HG03457 (cell line): Measurements from ENCODE around the gene CLECL1.
A peak's percentile ranks its signal among the peaks of the same experiment; 100 is the strongest.

Experiments used
- ATAC-seq: cut with Tn5 transposase; IDR thresholded peaks from one replicate; pipeline ENCODE4 v1.9.1; 2021; ENCODE audit warnings: moderate number of reproducible peaks; ENCODE audit not compliant: unreplicated experiment

Gene CLECL1

DNA sequence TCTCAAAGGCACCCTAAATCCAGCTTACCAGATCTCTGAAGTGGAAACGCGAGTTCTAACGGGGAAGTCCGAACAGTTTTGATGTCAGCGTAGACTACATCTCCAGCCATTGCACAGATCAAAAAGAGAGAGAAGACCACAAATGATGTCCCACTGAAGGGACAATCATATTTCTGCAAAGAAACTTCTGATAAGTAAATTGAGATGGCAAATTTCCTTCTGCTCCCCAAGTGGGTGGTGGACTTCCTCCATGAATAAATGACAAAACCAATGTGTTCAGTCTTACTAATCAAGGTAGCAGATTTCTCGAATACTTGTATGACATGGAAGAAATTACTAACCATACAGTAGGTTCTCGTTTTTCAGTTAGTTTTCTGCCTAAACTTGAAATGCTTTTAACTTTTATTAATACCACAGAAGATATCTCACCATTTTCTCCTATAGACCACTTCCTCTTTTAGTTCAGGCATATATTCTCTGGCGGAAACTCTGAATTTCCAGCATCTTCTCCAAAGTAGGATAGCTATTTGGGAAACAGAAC lies at the start of gene CLECL1:
Gene CLECL1 (minus strand): TSS at position 177 of the 541 bp plus-strand sequence.
- ATAC-seq, result no peak

DNA sequence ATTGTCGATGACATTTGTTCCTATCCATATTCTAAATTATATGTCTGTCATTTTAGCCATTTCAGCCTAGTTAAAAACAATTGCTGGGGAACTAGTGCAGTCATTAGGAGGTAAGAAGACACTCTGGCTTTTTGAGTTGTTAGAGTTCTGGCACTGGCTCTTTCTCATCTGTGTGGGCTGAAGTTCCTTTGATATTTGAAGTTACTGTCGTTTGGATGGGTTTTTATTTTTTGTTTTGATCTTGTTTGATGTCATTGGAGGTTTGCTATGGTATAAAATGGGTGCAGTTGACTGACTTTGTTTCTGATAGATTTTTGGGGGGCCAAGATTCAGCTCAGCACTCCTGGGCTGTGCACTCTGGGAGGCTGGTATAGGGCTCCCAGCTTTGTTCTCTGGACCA lies 48.5 kb upstream of the CLECL1 start:
- ATAC-seq, result no peak

DNA sequence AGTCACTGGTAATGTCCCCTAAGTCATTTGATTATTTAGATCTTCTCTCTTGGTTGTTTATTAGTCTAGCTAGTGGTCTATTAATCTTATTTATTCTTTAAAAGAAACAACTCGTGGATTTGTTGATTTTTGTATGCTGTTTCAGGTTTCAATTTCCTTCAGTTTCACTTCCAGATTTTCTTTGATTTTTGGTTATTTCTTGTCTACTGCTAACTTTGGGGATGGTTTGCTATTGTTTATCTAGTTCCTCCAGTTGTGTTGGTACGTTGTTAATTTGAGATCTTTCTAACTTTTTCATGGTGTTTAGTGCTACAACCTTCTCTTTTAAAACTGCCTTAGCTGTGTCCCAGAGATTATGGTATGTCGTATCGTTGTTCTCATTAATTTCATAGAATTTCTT lies 46.3 kb upstream of the CLECL1 start:
- ATAC-seq, result no peak

DNA sequence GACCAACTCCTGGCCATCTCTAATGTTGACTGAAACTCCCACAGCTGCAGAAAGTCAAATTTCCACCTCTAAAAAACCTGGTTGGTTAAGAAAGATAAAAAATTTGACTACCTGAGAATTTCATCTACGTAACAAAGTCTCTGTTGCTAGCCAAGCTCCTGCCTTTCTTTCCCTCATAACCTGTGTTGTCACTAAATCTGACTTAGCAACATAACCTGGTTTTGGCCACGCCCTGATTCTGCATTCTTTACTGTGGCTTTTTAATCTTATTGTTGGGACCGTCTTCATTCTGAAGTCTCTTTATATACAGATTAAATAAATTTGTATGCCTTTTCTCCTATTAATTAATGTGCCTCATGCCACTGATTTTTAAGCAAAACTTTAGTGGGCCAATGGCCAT lies 43.9 kb upstream of the CLECL1 start:
- ATAC-seq, result no peak

DNA sequence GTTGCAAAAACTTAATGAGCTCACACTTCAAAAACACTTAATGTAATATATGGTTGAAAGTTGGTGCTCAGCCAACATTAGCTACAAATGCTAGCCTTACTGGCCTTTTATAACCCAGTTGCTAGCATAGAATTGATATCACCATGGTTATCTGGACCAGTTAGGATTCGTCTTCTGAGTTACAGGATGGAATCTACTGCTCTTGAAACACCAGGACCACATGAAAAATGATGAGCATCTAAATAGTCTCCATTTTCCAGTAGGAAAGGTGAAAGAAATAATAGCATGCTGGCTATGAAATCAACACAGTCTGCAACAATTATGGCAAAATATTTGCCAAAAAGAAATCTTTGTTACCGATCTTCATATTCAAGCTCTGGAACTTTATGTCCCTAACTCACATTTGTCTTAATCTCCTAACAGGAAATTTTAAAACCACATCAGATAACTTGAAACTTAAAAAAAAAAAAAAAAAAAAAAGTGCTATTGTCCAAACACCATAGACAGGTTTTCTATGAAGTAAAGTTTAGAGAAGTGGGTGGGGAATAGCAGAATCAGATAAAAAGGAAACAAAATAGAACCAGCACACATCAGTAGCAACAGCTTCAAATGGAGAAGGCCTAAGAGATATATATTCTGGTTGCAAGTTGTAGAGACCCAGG lies 40.5 kb upstream of the CLECL1 start:
- ATAC-seq, result no peak

DNA sequence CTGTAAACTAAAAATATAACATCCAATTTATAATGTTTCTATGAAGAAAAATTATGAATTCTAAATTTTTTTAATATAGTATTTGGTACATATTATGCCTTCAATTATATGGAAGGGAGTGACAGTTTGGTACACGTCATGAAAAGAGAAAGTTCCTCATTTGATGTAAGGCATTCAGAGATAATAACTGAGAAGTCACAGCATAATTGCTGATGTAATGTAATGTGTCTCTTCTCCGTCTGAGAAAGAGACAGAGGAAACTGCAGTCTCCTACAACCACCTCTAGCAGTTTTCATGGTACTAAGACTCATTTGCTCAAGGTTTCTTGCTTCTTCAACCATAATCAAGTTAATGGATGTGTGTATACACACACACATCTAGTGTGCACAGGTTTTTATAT lies 30.1 kb upstream of the CLECL1 start:
- no peak for ATAC-seq

DNA sequence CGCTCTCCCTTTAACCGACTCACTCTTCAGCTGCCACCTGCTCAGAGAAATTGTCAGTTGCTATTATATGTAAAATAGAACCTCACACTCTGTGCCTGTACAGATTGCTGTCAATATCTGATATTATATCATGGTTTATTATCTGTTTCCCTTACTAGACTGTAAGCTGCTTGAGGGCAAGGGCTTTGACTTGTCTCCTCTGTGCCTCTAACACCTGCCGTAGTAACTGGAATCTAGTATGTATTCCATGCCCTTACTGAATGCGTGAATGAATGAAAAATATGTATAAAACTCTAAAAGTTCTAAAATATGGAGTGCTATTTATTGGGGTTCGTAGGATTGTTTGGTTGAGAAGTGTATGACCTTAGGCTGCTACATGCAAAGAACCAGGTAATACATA lies 29.5 kb upstream of the CLECL1 start:
- ATAC-seq, result no peak

DNA sequence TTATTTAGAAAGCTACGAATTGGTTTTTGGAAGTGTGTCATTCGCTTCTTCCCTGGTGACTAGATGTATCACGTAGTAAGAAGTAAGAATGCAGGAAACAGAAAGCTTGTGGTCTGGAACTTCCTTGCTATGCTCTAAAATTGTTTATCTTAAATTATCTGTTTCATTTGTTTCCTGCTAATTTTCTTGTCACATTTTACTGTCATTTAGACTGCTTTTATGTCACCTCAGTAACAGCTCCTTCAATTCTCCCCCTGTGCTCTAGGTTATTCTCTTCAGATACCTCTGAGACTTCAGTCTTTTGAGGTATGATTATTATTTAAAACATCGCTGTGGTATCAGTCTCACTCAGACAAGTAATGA lies 28.5 kb upstream of the CLECL1 start:
- ATAC-seq, result no peak

DNA sequence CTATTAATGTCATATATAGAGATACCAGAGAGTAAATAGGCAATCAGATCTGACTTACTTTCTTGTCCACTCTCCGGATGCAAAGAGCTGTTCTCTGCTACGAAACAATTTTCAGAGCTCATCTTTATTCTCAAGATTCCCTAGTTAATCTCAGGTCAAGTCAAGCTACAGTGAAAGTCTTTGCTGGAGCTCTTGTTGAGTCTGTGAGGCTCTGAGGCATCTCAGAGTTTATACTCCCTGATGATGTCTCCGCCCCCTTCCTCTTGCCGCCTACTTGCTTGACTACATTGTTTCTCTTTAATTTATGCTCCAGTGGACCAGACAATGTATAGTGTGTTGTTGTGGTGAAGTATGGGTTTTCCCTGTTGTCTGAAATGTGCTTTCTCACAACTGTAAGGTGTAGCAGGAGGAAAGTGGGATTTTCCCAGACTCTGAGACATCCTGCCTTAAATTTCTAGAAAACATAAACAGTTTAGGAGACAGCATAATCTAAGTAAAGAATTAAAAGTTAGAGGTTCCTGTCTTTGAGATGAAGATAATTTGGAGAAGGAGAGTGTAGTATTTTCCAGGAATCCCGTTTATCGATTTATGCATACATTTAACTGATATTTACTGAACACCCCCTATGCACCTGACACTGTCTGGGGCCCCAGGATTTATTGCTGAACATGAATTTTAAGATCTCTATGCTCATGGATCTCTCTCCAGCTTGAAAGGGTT lies 28.0 kb upstream of the CLECL1 start, which contains the start of gene CD69:
Gene CD69 (minus strand): TSS at position 203 of the 720 bp plus-strand sequence. CDS start 81 bp downstream, at position 122.
- peak; percentile 35 for ATAC-seq

DNA sequence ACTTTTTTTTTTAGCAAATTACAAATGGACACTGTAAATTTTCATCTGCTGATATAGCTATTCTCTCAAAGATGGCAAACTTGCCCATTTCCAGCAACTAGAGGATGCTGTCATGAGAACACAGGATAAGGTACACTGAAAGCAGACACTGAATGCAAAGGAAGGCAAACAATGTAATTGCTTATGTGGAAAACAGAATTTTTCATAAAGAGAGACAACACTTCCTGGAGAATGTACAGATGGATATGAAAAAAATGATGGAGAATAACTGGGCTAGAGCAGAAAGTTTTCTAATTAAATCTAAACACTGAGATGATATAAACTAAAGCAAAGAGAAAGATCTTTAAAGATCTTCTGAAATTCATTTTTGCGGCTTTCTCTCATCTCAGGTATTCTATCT lies 27.2 kb upstream of the CLECL1 start:
- no peak for ATAC-seq

DNA sequence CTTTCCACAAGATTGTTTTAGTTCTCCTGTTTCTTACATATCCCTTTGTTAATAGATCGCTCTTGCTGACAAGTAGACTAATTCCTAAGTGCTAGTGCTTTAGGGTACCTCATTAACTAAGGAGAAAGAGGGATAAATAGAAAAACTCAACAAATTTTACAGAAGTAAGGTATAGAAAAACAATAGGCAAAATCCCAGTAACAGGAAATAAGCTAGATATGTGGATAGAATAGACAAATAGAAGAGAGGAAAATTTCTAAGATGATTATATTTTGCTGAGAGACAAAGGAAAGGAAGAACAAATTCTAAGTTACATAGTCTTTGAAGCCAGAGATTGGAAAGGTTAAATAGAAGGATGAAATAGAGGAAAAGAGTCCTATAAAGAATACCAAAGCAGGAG lies 26.8 kb upstream of the CLECL1 start:
- ATAC-seq, result no peak

DNA sequence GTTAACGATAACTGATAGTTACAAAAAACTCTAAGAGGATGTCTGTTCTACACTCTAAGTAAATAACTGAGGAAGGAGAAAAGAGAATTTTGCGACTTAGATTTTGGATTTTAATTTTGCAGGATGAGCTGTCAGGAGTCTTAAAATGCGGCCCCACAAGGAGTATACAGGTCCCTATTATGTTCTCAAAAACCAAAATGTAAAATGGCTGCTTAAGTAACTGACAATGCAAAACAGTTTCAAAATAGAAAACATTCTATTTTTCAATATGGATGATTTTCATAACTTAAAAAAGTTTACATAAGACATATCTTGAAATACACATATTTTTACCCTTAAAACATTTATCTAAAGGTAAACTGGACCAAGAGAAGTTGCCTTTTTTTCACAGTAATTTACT lies 25.2 kb upstream of the CLECL1 start:
- ATAC-seq, result no peak

DNA sequence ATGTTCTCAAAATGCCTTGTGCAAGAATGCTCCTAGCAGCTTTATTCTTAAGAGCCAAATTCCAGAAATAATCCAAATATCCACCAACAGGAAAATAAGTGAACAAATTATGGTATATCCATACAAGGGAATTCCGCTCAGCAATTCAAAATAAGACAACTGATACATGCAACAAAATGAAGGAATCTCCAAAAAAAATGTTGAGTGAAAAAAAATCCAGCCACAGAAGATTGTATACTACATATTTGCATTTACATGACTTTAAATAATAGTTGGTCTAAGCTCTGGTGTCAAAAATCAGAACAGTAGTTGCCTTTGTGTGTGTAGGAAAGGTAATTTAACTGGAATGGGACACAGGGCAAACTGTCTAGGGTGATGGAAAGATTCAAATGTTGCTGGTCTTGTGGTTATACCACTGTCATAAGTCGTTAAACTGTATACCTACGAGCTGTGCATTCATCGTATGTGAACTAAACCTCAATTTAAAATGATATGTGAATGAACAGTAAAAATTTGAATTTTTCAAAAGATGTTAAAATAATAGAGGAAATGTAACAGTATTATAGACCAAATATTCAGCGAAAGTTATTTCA lies 24.6 kb upstream of the CLECL1 start:
- ATAC-seq, result no peak

DNA sequence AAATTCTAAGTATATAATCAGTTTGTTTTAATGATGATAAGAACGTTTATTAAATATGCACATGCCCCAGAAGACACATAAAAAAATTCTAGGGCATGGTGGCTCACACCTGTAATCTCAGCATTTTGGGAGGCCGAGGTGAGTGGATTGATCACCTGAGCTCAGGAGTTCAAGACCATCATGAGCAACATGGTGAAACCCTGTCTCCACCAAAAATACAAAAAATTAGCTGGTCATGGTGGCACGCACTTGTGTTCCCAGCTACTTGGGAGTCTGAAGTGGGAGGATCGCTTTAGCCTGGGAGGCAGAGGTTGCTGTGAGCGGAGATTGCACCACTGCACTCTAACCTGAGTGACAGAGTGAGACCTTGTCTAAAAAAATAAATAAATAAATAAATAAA lies 23.8 kb upstream of the CLECL1 start:
- no peak for ATAC-seq

DNA sequence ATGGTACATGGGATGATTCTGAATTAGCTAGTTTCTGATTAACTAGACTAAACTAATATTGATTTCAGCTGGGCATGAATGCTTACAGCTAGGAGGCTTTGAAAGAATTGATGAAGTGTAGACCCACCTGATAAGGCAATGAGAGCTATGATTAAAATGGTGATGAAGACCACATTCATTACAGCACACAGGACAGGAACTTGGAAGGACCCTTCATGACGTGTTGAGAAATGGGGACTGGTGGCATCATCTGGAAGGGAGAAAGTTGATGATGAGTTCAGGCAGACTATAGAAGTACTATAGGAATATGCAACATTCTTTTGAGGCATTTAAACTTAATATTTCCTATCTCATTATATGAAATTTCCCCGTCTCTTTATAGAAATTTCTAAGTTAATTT lies 23.3 kb upstream of the CLECL1 start:
- ATAC-seq, result no peak

DNA sequence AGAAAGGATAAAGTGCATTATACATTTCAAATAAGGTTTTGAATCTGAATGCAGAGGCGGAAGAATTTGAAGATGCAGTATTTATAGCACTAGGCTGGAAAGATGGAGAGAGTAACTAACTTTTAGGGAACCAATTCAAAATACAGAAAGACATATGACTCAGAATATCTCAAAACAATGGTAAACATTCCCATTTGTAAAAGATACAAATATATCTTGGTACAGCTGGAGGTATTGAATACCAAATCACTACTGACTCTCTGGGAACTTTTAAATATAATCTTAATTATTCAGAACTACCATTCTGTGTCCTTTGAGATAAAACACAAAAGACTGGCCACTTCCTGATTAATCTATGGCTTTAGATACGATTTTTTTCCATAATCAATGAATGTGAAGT lies 22.7 kb upstream of the CLECL1 start:
- ATAC-seq, result no peak

DNA sequence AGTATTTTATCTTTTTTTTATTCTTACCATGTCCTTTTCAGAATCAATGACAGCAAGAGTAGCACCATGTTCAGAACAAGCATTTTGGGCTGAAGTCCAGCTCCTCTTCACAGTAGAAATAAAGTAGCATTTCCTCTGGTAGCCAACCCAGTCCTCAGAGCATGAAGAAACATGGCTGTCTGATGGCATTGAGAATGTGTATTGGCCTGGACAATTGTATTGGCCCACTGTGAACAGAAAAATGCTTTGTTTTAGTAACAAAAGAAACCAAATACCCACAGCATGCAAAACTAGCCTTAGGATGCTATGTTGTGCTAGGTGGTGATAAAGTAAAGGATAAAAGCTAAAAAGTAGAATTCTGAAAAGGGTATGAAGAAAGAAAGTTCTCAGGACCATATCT lies 22.1 kb upstream of the CLECL1 start:
- ATAC-seq, result no peak

DNA sequence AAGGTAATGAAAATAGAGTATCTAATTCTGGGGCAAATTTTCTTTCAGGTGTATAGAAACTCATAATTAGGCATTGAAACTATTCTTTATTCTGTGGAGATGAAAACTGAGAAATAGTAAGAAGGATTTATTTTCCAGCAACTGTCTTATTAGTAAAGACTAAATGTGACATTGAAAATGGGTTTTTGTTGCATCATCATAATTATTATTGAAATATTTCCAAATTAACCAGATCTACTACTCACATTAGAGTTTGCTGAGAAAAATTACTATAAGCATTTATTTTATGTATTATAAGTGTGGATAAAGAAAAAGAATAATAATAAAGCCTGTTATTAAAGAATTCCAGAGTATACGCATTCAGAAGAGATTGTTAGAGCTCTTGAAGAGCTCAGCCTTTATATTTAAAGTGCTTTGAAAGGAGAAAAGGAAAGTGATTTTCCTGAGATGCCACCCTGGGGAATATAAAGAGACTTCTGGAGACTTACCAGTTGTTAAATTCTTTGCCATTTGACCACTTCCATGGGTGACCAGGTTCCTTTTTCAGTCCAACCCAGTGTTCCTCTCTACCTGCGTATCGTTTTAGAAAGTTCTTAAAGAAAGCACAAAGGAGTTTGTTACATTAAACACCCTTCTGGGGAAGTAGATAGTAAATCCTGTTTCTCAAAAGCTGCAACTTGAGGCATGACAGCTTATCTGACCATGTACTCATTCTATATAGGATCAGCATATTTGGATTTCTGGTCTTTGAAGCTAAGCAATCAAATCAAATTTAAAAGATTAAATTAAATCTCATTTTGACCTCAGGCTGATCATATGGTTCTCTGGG lies 21.4 kb upstream of the CLECL1 start:
- no peak for ATAC-seq

DNA sequence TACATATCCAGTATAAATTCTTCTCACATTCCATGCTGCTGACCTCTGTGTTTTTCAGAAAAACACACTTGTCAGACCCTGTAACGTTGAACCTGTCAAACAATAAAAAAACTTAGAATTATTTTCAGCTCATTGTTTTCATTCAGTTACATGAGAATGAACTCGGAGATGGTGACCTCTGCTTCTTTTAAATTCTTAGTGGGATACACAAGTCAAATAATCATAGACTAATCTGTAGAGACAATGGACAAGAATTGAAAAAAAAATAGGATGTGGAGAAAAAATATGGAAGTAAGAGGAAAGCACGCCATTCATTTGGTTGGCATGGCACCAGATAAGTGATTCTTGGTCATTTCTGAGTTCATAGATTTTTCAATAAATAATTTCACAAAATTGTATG lies 20.6 kb upstream of the CLECL1 start:
- no peak for ATAC-seq

DNA sequence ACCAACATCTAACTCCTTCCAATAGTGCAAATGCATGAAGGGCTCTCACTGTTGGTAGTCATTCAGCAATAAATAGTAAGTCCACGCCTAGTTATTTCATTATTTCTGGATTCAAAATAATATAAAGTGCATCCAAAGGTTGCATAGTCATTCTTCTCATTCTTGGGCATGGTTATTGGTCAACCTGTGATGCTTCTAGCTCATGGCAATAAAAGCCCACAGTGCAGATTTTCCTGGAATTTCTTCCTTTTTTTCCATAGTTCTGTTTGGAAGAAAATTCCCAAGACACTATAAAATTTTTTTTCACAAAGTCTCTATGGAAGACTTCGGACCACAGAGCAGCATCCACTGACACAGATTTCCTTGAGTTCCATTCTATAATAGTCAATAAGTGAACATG lies 20.2 kb upstream of the CLECL1 start:
- ATAC-seq, result no peak
